HG03469 (cell line): ENCODE results near the gene RPL18.
"Not testable (repeated sequence)": the region's sequence is repeated elsewhere in the genome, so short reads cannot be mapped to it uniquely, and the experiment has no call there.

Source experiments
- ATAC-seq: cut with Tn5 transposase; IDR thresholded peaks from one replicate; pipeline ENCODE4 v1.9.1; 2021; ENCODE audit warnings: mild to moderate bottlenecking, moderate library complexity, moderate number of reproducible peaks; ENCODE audit not compliant: unreplicated experiment

RPL18 gene

GRCh38 chr19:48644839-48645619 lies 26.1 kb upstream of the RPL18 start:
- peak; percentile 33 for ATAC-seq

GRCh38 chr19:48644355-48644754 lies 25.4 kb upstream of the RPL18 start:
- ATAC-seq: no peak

GRCh38 chr19:48642862-48643261 lies 23.9 kb upstream of the RPL18 start:
- no peak for ATAC-seq

- ATAC-seq: no peak
Measured at GRCh38 chr19:48641850-48642249, 22.9 kb upstream of the RPL18 start.

- no peak for ATAC-seq
Measured at GRCh38 chr19:48639483-48640375, 20.8 kb upstream of the RPL18 start.

- no peak for ATAC-seq
Measured at GRCh38 chr19:48638831-48639381, 19.9 kb upstream of the RPL18 start.

GRCh38 chr19:48637948-48638830 lies 19.2 kb upstream of the RPL18 start:
- ATAC-seq: no peak

- peak; percentile 59 for ATAC-seq
Measured at GRCh38 chr19:48637449-48637947, 18.5 kb upstream of the RPL18 start.

GRCh38 chr19:48636859-48637448 lies 18.0 kb upstream of the RPL18 start, which contains the start of gene DBP:
Gene DBP (minus strand): TSS chr19:48637379. CDS start chr19:48636994, 385 bp downstream.
- no peak for ATAC-seq

- no peak for ATAC-seq
Measured at GRCh38 chr19:48635966-48636858, 17.2 kb upstream of the RPL18 start.

GRCh38 chr19:48635263-48635965 lies 16.4 kb upstream of the RPL18 start:
- ATAC-seq: no peak

- no peak for ATAC-seq
Measured at GRCh38 chr19:48634424-48635262, 15.7 kb upstream of the RPL18 start.

GRCh38 chr19:48634036-48634342 lies 15.0 kb upstream of the RPL18 start:
- ATAC-seq: no peak

GRCh38 chr19:48633148-48634035 lies 14.4 kb upstream of the RPL18 start:
- no peak for ATAC-seq

GRCh38 chr19:48632692-48633147 lies 13.7 kb upstream of the RPL18 start:
- no peak for ATAC-seq

- ATAC-seq: not testable (repeated sequence)
Measured at GRCh38 chr19:48632286-48632685, 13.3 kb upstream of the RPL18 start.
